ENCODE data around the gene LRRC3. TPM values are rescaled to one million over a fixed set of nuclear protein-coding genes. Genes with fewer than 3 reads are reported as not detected.

LRRC3 gene
- total and polyA plus RNA-seq, 2 of the 8 experiments (the other 6 are each of a cell fraction or from before 2014, with no cell fraction given): 3.1 to 5.4 TPM

GRCh38 chr21:44492567-44493385 is 37.5 kb downstream of the LRRC3 start:
- no peak for DNase-seq (ENCODE audit: low read depth in 1 of 2, low spot score in 2 of 2)
- Histone ChIP-seq H3K27ac (ENCODE audit: low read depth, low read length) (peak overlapping the region; percentile 72; the same call in 1 of the 2 replicates), H3K18ac (ENCODE audit: extremely low read depth, low read length) (no peak overlapping the region), H3K79me2 (ENCODE audit: control insufficient read depth in 1 of 2, insufficient read depth in 2 of 2, low read length in 2 of 2) (peaks cover 3 to 31% of the 10 kb centered on the region in 2 experiments; a peak in 3 of 4 replicates), H3K79me1 (ENCODE audit: low read depth, low read length) (no peaks in the 10 kb centered on the region; the same call in 1 of the 2 replicates), H3K9me3 (ENCODE audit: insufficient read depth in 2 of 2, low read depth in 1 of 2, low read length in 1 of 2) (peaks cover 9 to 11% of the 10 kb centered on the region in 2 experiments; a peak in 3 of 4 replicates), H3K36me3 (ENCODE audit: control insufficient read depth in 2 of 4, insufficient read depth in 4 of 4, low read length in 3 of 4) (peaks cover 0 to 26% (median 11%) of the 10 kb centered on the region in 4 experiments; a peak in 4 of 8 replicates), H3K4me3 (ENCODE audit: extremely low read depth in 1 of 4, insufficient read depth in 2 of 4, low read depth in 3 of 4, low read length in 4 of 4) (no peak overlapping the region), H3K4ac (replicated peaks; ENCODE audit: insufficient read length, low read depth, low read length) (no peak overlapping the region), H2BK12ac (ENCODE audit: low read depth, low read length) (peak overlapping the region; percentile 71), H3K14ac (ENCODE audit: insufficient read length) (no peak overlapping the region), H3K4me2 (ENCODE audit: insufficient read depth in 1 of 2, low read depth in 2 of 2, low read length in 2 of 2) (no peak overlapping the region), H3K4me1 (replicated peaks in 1 of 4; ENCODE audit: control insufficient read depth in 3 of 4, insufficient read depth in 4 of 4, low read length in 3 of 4) (peaks cover 0 to 17% (median 8%) of the 10 kb centered on the region in 4 experiments; a peak in 5 of 7 replicates), H2BK15ac (ENCODE audit: low read length) (no peak overlapping the region), H3K27me3 (replicated peaks in 1 of 4; ENCODE audit: control insufficient read depth in 3 of 4, extremely low read depth in 1 of 4, insufficient read depth in 3 of 4, low read length in 3 of 4) (no peaks in the 10 kb centered on the region; a peak in 1 of 7 replicates), H2BK120ac (replicated peaks; ENCODE audit: low read depth, low read length) (no peak overlapping the region), H2AFZ (ENCODE audit: low read length) (no peak overlapping the region), H3K56ac (replicated peaks; ENCODE audit: insufficient read length, low read depth, low read length) (no peak overlapping the region), H4K91ac (replicated peaks; ENCODE audit: insufficient read length, low read length) (no peak overlapping the region), H2BK5ac (ENCODE audit: low read depth, low read length) (peak overlapping the region; percentile 96), H4K5ac (ENCODE audit: insufficient read length, low read depth, low read length) (no peak overlapping the region), H2AK5ac (ENCODE audit: low read depth, low read length) (peak overlapping the region; percentile 66; the same call in 1 of the 2 replicates), H4K20me1 (replicated peaks in 1 of 2; ENCODE audit: control insufficient read depth in 1 of 2, insufficient read depth in 2 of 2, low read length in 2 of 2) (no peaks in the 10 kb centered on the region), H3K23ac (ENCODE audit: insufficient read length) (no peak overlapping the region), H2BK20ac (ENCODE audit: low read length) (peak overlapping the region; percentile 80; the same call in 1 of the 2 replicates), H3K9ac (replicated peaks in 1 of 4; ENCODE audit: extremely low read depth in 1 of 4, low read depth in 3 of 4, low read length in 3 of 4) (peak overlapping the region in 2 of 4 experiments; percentile 5 to 38; a peak in 3 of 7 replicates), H4K8ac (ENCODE audit: extremely low read depth, insufficient read depth, low read length) (no peak overlapping the region; the same call in 1 of the 2 replicates), H3K23me2 (ENCODE audit: low read depth, low read length) (0 out of 2 replicates have a peak, but pooled peaks cover 2% of the 10 kb centered on the region)
- POLR2A ChIA-PET (ENCODE audit: partially characterized antibody): interaction anchor here (1.1 to 1.7 kb wide), 3 partner anchors 12 to 308 kb away, joined by 3 to 4 read pairs (median 3); no protein-coding TSS in a partner anchor
- CTCF ChIA-PET (ENCODE audit: partially characterized antibody): interaction anchor here (0.7 to 2.4 kb wide), 7 partner anchors 9 to 301 kb away, joined by 3 to 6 read pairs (median 4); no protein-coding TSS in a partner anchor
- no peak for FAIRE-seq
- 91% methylated on average over 9 of the region's 9 CpGs; no CpG with 5 or more reads in 1 of the 2 experiments for WGBS, 2 experiments (ENCODE audit: extremely low coverage in 1 of 2, insufficient coverage in 1 of 2, insufficient read length in 1 of 2, insufficient replicate concordance in 2 of 2, low coverage in 1 of 2, low lambda C conversion rate in 2 of 2, missing lambda C conversion rate in 1 of 2)
- TF ChIP-seq POLR2AphosphoS5 (IDR thresholded peaks at IDR 0.05; ENCODE audit: low read depth, low read length) (peak; percentile 14; the same call in 1 of the 2 replicates), SRF (IDR thresholded peaks at IDR 0.05; ENCODE audit: low read depth, low read length) (peak; percentile 84), POLR2A (IDR thresholded peaks at IDR 0.05; ENCODE audit: control extremely low read depth in 1 of 2, low read depth in 2 of 2, low read length in 2 of 2) (peak in 1 of 2 experiments; percentile 44; a peak in 1 of 3 replicates), ASH2L (IDR thresholded peaks at IDR 0.05; ENCODE audit: low read length) (no peak), HDAC2 (IDR thresholded peaks at IDR 0.05; ENCODE audit: borderline replicate concordance in 1 of 2, low read depth in 2 of 2, low read length in 2 of 2) (no peak)

Data from H1 (cell line).